HepG2 (cell line): Measurements from ENCODE around the gene TRNP1. TPM values are rescaled to one million over a fixed set of nuclear protein-coding genes. Genes with fewer than 3 reads are reported as not detected.

Experiments used
- CENPBD1 ChIP-seq: sonication (generic); formaldehyde crosslinking; IDR thresholded peaks from 2 replicates; pipeline ENCODE4 v1.8.0; 2022; ENCODE audit warnings: missing genetic modification reagents, low read depth, mild to moderate bottlenecking, borderline replicate concordance
- LRRFIP1 ChIP-seq: sonication (generic); formaldehyde crosslinking; conservative IDR thresholded peaks from 2 replicates; pipeline ENCODE4 v1.4.0; 2020; ENCODE audit warnings: missing genetic modification reagents
- NFAT5 ChIP-seq: sonication (generic); formaldehyde crosslinking; IDR thresholded peaks from 2 replicates; pipeline ENCODE4 v1.4.0; 2020; ENCODE audit warnings: missing genetic modification reagents
- PRDM15 ChIP-seq: sonication (generic); formaldehyde crosslinking; IDR thresholded peaks from 2 replicates; pipeline ENCODE4 v1.4.0; 2020; ENCODE audit warnings: missing genetic modification reagents
- SATB2 ChIP-seq: sonication (generic); formaldehyde crosslinking; IDR thresholded peaks from 2 replicates; pipeline ENCODE4 v1.5.0; 2020; ENCODE audit warnings: missing genetic modification reagents
- TBP ChIP-seq: sonication (generic); formaldehyde crosslinking; IDR thresholded peaks from 2 replicates; pipeline ENCODE4 v1.5.0; 2020; ENCODE audit warnings: missing genetic modification reagents
- TFE3 ChIP-seq: IDR thresholded peaks from 2 replicates; pipeline ENCODE4 v1.6.1; 2016
- ZBTB20 ChIP-seq: sonication (generic); formaldehyde crosslinking; IDR thresholded peaks from 2 replicates; pipeline ENCODE4 v1.8.1; 2023; ENCODE audit warnings: missing genetic modification reagents, low read depth, mild to moderate bottlenecking, borderline replicate concordance
- ZNF207 ChIP-seq: fragments of 450-650 bp; IDR thresholded peaks from 2 replicates; pipeline ENCODE4 v1.6.1; 2016; ENCODE audit warnings: antibody characterized with exemption, borderline replicate concordance
- ZNF574 ChIP-seq: sonication (generic); formaldehyde crosslinking; IDR thresholded peaks from 2 replicates; pipeline ENCODE4 v1.4.0; 2020; ENCODE audit warnings: missing genetic modification reagents
- polyA plus RNA-seq, 8 experiments: library from polyadenylated mRNA; depleted of rRNA in 3 of 8; stranded (reverse) in 7 of 8; unstranded in 1 of 8; fragments of >200 nt; fragmentation: Illumina TruSeq in 4 of 8; extraction: Trizol in 4 of 8; gene quantifications; 2 replicates each; pipeline versions ENCODE4 v1.2.1 to v1.2.3, GENCODE V29; 2011 to 2016; ENCODE audit warnings: low read depth in 4 of 8, missing spikeins in 1 of 8, mixed read lengths in 1 of 8; ENCODE audit not compliant: insufficient read depth in 1 of 8
- total RNA-seq, 5 experiments: library from RNA; depleted of rRNA; stranded (reverse); fragments of >200 nt; fragmentation: Illumina TruSeq; extraction: Trizol; gene quantifications; 2 replicates each; pipeline ENCODE4 v1.2.3, GENCODE V29; 2016; ENCODE audit warnings: low read depth in 1 of 5

Gene TRNP1
- total and polyA plus RNA-seq, 2 of the 13 experiments (the other 11 are each of a cell fraction or from before 2014, with no cell fraction given) = 42.0 to 158 TPM

GRCh38 chr1:26993237-26994019, at the start of gene TRNP1 (continued):
- TF ChIP-seq NFAT5 (0 out of 2 replicates have a peak, but pooled peaks have one; percentile 54), TFE3 (CRISPR knock-in tag) (peak; percentile 75; the same call in 1 of the 2 replicates), ZNF574 (CRISPR knock-in tag) (peak; percentile 89), CENPBD1 (CRISPR knock-in tag) (no peak), TBP (CRISPR knock-in tag) (peak; percentile 80; the same call in 1 of the 2 replicates), ZBTB20 (CRISPR knock-in tag) (peak; percentile 20; the same call in 1 of the 2 replicates), SATB2 (peak; percentile 77; the same call in 1 of the 2 replicates), ZNF207 (no peak), LRRFIP1 (CRISPR knock-in tag) (no peak), PRDM15 (peak; percentile 14; the same call in 1 of the 2 replicates)
